A549 (cell line): Measurements from ENCODE around the gene C11orf91.
"Not testable (repeated sequence)": the region's sequence is repeated elsewhere in the genome, so short reads cannot be mapped to it uniquely, and the experiment has no call there.

ENCODE experiments used
- ATOH8 ChIP-seq: fragments of 250-450 bp; sonication (Bioruptor Pico); IDR thresholded peaks from 2 replicates; pipeline ENCODE4 v1.5.0; 2020; ENCODE audit warnings: low read depth, mild to moderate bottlenecking, moderate library complexity
- CTCF ChIP-seq: fragments of >200 bp; sonication (Bioruptor Twin); formaldehyde crosslinking; IDR thresholded peaks from 3 replicates; pipeline ENCODE4 v1.5.1; 2016
- EP300 ChIP-seq, 2 experiments: fragments of >200 bp; sonication (Bioruptor Twin); formaldehyde crosslinking; IDR thresholded peaks; 2 replicates in 1 of 2; 3 replicates in 1 of 2; pipeline ENCODE4 v1.6.1; 2016 to 2017
- ESRRA ChIP-seq: fragments of 150-350 bp; IDR thresholded peaks from 2 replicates; pipeline ENCODE4 v1.6.1; 2014; ENCODE audit warnings: mild to moderate bottlenecking, low read length, borderline replicate concordance
- JUN ChIP-seq, 2 experiments: fragments of >200 bp; sonication (Bioruptor Twin); formaldehyde crosslinking; IDR thresholded peaks; 2 replicates in 1 of 2; 3 replicates in 1 of 2; pipeline ENCODE4 v1.6.1; 2016 to 2017
- MYC ChIP-seq: IDR thresholded peaks from 2 replicates; pipeline ENCODE4 v1.6.1; 2012; ENCODE audit warnings: mild to moderate bottlenecking, inconsistent platforms, low read length, improper control_type of control experiment, borderline replicate concordance
- PBX3 ChIP-seq: IDR thresholded peaks from 2 replicates; pipeline ENCODE4 v1.6.1; 2012
- POLR2AphosphoS2 ChIP-seq: conservative IDR thresholded peaks from 2 replicates; pipeline ENCODE4 v1.6.1; 2012; ENCODE audit warnings: low read length, improper control_type of control experiment, inconsistent platforms
- RARB ChIP-seq: fragments of 250-450 bp; sonication (Bioruptor Pico); IDR thresholded peaks from 2 replicates; pipeline ENCODE4 v1.8.0; 2021; ENCODE audit warnings: mild to moderate bottlenecking, moderate library complexity
- REST ChIP-seq: fragments of 200-600 bp; sonication (generic); IDR thresholded peaks from 2 replicates; pipeline ENCODE4 v1.6.1; 2016; ENCODE audit warnings: antibody characterized with exemption, mild to moderate bottlenecking, moderate library complexity
- RFX5 ChIP-seq: fragments of 450-650 bp; IDR thresholded peaks from 2 replicates; pipeline ENCODE4 v1.7.1; 2014; ENCODE audit warnings: antibody characterized with exemption, mild to moderate bottlenecking, moderate library complexity
- RNF2 ChIP-seq: fragments of 200-600 bp; sonication (generic); IDR thresholded peaks from 2 replicates; pipeline ENCODE4 v1.6.1; 2016; ENCODE audit warnings: low read depth, mild to moderate bottlenecking, antibody characterized with exemption, moderate library complexity, borderline replicate concordance
- TF ChIP-seq, protein P1 (sequence below): IDR thresholded peaks from 2 replicates; pipeline ENCODE4 v1.6.1; 2012
- TF ChIP-seq, protein P2 (sequence below): fragments of 450-650 bp; IDR thresholded peaks from 2 replicates; pipeline ENCODE4 v1.6.1; 2014; ENCODE audit warnings: antibody characterized with exemption

DNA sequence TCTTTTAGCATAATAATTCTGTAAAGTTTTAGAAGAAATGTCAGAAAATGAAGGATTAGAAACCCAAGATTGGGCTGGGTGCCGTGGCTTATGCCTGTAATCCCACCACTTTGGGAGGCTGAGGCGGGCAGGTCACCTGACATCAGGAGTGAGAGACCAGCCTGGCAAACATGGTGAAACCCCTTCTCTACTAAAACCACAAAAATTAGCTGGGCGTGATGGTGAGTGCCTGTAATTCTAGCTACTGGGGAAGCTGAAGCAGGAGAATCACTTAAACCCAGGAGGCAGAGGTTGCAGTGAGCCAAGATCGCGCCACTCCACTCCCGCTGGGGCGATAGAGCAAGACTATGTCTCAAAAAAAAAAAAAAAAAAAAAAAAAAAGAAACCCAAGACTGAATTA is 39.1 kb downstream of the C11orf91 start:
- not testable (repeated sequence) for TF ChIP-seq CTCF; JUN (IDR thresholded peaks at IDR 0.05); POLR2AphosphoS2; EP300 (IDR thresholded peaks at IDR 0.05); RARB (CRISPR knock-in tag); PBX3; RFX5; RNF2; ATOH8 (CRISPR knock-in tag); ESRRA; REST; MYC
- TF ChIP-seq, protein P1, sequence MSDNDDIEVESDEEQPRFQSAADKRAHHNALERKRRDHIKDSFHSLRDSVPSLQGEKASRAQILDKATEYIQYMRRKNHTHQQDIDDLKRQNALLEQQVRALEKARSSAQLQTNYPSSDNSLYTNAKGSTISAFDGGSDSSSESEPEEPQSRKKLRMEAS: not testable (repeated sequence)
- TF ChIP-seq, protein P2, sequence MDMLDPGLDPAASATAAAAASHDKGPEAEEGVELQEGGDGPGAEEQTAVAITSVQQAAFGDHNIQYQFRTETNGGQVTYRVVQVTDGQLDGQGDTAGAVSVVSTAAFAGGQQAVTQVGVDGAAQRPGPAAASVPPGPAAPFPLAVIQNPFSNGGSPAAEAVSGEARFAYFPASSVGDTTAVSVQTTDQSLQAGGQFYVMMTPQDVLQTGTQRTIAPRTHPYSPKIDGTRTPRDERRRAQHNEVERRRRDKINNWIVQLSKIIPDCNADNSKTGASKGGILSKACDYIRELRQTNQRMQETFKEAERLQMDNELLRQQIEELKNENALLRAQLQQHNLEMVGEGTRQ: not testable (repeated sequence)
